Head of caudate nucleus (tissue), 42 donors: ENCODE results near the gene SYNDIG1.

Source experiments
- DNase-seq, 42 donors: peaks; one replicate each; pipeline versions ENCODE4 v3.0.0 to v3.0.0-alpha.2; 2020 to 2021; ENCODE audit warnings: mixed read lengths in 7 of 42
- intact Hi-C: fragments of 100-400 bp; cut with DNase I; formaldehyde crosslinking; loops from one replicate; pipeline ENCODE4 v1.15.0; 2022

The SYNDIG1 gene

DNA sequence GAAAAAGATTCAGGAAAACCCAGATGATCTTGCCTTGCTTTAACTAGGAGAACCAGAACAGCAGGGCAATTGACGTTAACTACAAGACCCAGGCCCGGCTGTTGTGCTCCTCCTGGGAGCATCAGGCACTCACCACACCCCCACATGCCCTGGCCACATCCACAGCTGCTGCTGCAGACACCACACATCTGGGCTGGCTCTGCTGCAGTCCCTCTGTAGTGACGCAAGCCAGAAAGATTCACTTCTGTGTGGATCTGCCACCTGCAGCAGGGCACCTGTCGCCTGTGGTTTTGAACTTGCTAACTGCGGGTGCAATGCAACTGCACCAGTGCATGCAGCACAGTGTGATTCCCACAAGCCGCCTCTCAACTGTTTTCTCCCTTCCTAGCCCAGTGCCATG, 228.8 kb downstream of the SYNDIG1 start:
- peak in 13 of 42 donors; percentile 3 to 45 (median 15) for DNase-seq
- intact Hi-C loops: no loop called here

DNA sequence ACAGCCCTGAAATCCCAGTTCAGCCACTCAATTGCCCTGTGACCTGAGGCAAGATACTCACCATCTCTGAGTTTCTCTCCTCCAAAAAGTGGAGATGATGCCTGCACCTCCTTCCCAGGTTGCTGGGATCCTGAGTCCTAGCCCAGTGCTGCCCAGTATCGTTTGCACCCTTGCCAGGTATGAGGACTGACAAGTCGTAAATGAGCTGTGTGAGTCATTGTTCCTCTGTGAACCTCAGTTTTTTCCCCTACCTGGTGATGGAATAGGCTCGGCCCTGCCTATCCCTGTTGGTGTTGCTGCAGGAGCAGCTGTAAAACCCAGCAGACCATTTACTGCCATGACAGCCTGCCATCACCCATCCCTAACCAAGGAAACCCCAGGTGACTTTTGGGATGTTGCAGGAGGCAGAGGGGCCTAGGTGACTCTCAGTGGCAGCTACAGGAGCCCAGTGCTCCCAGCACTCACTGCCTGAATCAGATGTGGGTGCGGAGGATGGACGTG, 229.3 kb downstream of the SYNDIG1 start:
- intact Hi-C loops: no loop called here
- DNase-seq: peak in 12 of 42 donors; percentile 4 to 41 (median 13)

DNA sequence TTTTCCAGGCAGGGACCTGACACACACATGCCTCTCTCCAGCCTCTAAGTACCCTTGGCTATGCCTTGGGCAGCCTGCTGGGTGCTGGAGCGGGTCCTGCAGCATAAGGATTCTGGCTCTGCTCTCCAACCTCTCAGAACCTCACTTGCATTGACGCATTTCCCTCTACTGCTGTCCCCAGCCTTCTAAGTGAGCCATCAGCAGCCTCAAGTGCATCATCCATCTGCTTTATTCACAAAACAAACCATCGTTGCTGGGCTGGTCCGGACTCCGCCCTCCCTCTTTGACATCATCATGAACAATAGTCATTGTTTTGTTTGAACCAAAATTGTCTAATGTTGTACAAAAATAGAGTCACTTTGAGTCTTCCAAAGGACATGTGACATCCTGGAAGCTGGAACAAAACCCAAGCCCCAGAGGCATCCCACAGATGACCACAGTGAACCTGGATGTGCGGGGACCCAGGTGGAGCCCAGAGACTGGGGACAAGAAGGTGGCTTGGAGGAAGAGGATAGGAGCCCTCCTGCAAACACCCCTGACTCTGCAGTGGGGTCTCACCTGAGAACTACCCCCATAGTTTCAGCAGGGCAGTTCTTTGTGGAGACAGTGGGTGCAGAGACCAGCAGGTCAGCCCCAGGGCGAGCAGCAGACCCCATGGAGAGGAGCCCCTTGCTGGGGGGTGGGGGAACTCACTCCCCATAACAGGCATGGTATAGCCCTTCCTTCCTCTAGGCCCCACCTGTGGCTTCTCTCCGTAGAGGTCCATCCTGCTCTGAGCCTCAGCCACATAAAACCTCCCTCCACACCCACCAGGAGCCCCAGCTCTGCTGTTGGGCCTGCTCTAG, 230.1 kb downstream of the SYNDIG1 start:
- intact Hi-C loops: no loop called here
- peak in 32 of 42 donors; percentile 8 to 82 (median 52) for DNase-seq

DNA sequence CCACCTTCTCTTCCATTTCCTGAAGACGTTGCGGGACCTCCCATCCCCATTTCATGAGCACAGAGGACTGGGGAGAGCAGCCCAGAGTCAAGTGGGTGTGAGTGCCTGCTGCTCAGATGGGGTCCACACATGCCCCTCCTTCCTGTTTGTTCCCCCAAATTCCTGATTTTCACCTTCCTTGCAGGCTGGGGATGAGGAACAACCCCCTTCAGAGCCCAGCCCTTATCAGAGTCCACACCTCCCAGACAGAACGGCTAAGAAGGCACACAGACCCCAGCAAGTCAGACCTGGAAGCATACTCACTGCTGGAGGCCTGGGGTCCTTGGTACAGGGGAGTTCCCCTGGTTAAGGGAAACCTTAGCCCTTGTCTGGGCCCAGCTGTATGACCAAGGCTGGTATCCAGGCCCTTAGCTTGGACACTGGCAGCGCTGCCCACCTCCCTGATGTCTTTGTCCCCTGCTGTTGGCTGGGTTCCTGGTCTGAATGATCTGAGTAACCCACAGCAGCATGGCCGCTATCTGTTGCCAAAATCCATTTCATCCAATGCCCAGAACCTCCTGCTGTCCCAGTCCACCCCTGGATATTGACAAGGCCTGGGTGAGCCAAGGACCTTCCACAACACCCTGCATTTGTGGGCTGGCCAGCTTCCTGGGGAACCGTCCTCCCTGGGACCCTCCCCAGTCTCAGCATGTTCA, 230.9 kb downstream of the SYNDIG1 start:
- intact Hi-C loops: no loop called here
- peak in 12 of 42 donors; percentile 1 to 44 (median 14) for DNase-seq

DNA sequence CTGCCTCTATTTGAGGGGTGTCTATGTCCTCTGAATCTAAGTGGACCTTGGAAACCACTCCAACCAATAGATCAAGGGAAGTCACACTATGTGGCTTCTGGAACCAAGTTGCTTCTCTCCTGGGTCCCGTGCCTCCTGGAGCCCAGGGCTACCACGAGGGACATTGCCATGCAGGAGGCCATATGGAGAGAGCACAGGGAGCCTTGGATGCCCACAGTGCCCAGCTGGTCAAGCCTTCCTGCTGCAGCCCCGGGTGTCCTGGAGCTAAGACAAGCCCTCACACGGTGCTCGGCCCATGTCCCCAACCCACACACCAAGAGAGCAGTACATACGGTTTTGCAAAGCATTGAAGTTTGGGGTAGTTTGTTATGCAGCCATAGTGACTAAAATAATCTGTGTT, 231.6 kb downstream of the SYNDIG1 start:
- intact Hi-C loops: no loop called here

DNA sequence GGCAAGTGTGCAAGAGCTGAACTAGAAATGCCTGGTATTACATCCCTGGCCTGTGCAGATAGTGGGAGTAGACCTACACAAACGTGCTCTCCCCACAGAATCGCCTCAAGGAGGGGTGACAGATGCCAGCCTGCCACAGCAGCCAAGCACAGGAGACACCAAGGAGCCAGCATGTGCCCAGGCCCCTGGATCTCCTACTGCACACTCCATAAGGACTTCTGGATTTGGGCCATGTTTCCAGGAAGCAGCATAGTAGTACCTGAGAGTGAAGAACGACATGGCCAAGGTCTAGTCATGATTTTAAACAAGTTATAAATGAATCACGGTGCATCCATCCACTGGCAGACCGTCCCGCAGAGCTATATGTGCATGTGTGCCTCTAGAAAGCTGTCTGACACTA, 232.2 kb downstream of the SYNDIG1 start:
- peak in 6 of 42 donors; percentile 7 to 29 (median 15) for DNase-seq
- intact Hi-C loops: no loop called here

More for the DNA sequence above, 231.6 kb downstream of the SYNDIG1 start:
- peak in 6 of 42 donors; percentile 8 to 39 (median 15) for DNase-seq

DNA sequence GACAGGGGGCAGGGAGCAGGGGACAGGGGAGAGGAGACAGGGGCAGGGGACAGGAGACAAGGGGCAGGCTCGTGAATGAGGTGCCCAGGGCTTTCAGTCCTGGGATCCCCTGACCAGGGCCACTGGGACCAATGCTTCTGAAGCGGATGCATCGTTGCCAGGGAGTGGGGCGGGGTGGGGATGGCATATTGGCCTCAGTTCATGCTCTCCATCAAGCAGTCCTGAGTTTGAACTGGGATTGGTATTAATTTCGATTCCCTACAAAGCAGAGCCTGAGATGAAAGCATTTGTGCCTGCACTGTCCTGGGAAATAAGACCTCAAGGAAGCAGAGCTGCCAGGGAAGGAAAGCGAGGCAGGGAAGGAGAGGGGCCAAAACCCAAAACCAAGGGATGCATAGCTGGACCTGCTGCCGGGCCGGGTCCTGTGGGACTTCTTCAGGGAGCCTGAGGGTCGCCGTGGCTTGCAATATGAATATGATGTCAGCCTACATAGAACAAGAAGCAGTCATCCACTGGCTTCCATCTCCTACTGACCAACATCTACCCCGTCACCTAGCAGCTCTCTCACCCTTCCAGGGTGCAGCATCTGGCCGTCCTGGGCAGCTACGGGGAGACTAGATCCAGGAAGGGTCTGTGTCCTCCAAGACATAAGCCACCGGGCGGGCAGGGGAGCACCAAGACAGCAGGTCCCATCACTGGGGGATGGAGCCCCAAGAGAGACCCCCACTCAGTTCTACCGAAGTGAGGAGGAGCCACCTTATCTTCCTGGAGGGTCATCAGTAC, 233.3 kb downstream of the SYNDIG1 start:
- intact Hi-C loops: no loop called here
- DNase-seq: peak in 7 of 42 donors; percentile 5 to 40 (median 20)

DNA sequence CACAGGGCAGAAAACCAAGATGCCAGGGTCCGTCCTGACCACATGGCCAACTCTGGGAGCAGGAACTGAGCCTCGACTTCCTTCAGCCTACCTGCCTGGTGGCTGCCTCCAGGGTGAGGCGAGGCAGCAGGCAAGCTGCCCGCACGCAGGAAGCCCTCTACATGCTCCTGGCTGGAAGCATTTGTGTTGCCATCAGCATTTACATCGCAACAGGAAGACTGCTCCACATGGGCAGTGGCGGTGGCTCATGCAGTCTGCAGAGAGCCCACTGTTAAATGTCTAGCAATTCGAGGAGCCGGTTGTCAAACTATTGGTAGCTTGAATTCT, 233.8 kb downstream of the SYNDIG1 start:
- peak in 7 of 42 donors; percentile 2 to 36 (median 20) for DNase-seq
- intact Hi-C loops: no loop called here

DNA sequence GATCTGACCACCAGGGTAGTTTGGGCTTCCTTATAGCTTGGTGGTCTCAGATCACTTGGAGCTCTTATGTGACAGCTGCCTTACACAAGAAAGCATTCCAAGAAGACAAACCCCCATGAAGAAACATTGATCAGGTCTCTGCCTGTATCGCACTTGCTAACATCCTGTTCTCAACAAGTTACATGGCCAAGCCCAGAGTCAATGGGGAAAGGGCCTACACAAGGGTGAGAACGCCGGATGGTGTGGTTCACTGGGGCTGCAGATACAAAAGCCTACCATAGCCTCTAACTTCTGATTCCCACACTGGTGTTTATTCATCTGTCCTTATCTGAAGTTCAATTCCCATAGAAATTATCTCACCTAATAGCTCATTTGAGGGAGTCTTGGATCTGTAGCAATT, 235.5 kb downstream of the SYNDIG1 start:
- intact Hi-C loops: no loop called here
- peak in 5 of 42 donors; percentile 5 to 42 (median 15) for DNase-seq

DNA sequence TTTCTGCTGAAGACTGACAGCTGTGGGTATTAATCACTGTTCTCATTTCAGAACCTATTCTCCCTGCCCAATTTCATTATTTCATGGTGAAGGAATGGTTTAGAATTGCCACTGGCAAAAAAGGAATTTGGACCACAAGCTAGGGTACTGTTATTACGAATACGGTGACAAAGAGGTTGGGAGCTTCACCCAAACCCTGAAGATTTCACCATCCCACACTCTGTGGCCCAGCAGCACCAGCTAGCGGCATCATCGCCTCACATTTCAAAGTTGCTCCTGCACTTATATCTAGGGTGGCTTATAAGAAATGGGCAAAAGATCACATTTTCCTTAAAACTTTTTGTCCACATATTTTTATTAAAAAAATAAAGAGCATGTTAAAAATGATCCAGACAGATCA, 236.1 kb downstream of the SYNDIG1 start:
- DNase-seq: peak in 20 of 42 donors; percentile 22 to 75 (median 56)
- intact Hi-C loops: no loop called here

DNA sequence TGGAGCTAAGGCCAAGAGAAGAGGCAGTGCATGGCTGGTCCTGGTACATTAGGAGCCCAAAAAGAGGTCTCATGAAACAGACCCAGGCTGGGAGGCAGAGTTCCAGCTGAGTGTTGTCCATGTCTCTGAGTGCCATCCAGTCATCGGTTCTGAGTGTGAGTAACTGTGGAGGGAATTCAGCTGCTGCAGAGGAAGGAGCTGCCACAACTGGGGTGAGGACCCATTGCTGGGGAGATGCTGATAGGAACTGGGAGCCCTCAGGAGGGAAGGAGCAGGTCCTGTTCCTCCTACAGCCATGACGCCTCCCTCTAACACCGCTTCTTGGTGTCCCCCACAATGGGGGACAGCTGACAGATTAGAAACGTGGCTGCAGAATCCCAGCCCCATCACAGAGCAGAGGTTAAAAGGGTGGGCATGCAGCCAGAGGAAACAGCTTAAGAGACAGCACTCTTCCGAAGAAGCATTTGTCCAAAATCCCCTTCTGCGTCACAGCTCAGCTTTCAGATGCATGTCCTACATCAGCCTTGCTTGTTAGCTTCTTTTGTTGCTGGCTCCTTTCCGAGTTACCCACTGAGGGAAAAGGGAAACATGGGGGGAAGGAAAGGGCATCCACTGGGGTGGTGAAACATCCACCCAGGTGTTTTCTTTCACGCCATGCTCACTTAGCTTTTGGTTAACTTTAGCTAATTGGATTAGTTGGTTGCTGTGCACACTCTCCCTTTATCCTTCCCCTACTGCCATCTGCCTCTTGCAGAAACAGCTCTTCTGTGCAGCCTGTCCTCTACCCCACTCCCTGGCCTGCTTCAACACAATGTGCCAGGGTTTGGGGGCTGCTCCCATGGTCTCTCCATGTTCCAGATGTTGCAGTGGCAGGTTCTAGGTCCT, 239.2 kb downstream of the SYNDIG1 start:
- peak in 4 of 42 donors; percentile 1 to 22 (median 16) for DNase-seq
- intact Hi-C loops: no loop called here
